HCT116 (cell line): Measurements from ENCODE around the gene PRMT5. TPM values are rescaled to one million over a fixed set of nuclear protein-coding genes. Genes with fewer than 3 reads are reported as not detected.
A peak's percentile ranks its signal among the peaks of the same experiment; 100 is the strongest.

Source experiments
- ATAC-seq: fragments of 200-7000 bp; cut with Tn5 transposase; 2 replicates; pipeline ENCODE4 v1.9.1; 2020; ENCODE audit warnings: mild to moderate bottlenecking, moderate library complexity
- BruUV-seq: library from RNA; stranded (reverse); fragments of 400-500 nt; replicated peaks from 2 replicates; lab custom pipeline; 2021; lab: Mats Ljungman, UMichigan
- CTCF ChIA-PET: fragments of 300-600 bp; sonication (Branson Sonifier 250); formaldehyde crosslinking; loops from one replicate; lab custom pipeline; 2021; ENCODE audit warnings: antibody characterized with exemption; lab: Charles Lee
- POLR2A ChIA-PET: fragments of 300-600, 350-600 bp; sonication (Branson Sonifier 250); formaldehyde crosslinking; loops from one replicate; lab custom pipeline; 2021; ENCODE audit warnings: antibody characterized with exemption; lab: Charles Lee
- RAD21 ChIA-PET, 2 experiments: fragments of 300-600 bp; sonication (Branson Sonifier 250); formaldehyde crosslinking; loops; one replicate each; lab custom pipeline; 2023; ENCODE audit warnings: low total read pairs in 2 of 2; ENCODE audit not compliant: uncharacterized antibody in 2 of 2, unreplicated experiment in 2 of 2, low non-redundant PET in 1 of 2; lab: Charles Lee
- DNase-seq: peaks from one replicate; pipeline ENCODE4 v3.0.0-alpha.2; 2010; ENCODE audit warnings: low read depth, low spot score
- H2AFZ ChIP-seq: fragments of 200-600 bp; shearing (Covaris generic), sonication (generic); 2 replicates; pipeline ENCODE4 v1.6.1; 2017; ENCODE audit warnings: low read depth, mixed run types, mixed read lengths, antibody characterized with exemption, low read length; ENCODE audit not compliant: poor library complexity, severe bottlenecking
- H3K27ac ChIP-seq: 2 replicates; pipeline ENCODE4 v1.5.1; 2012; ENCODE audit warnings: low read depth, low read length
- H3K27me3 ChIP-seq: fragments of 200-600 bp; sonication (generic); 2 replicates; pipeline ENCODE4 v1.6.1; 2016; ENCODE audit warnings: mixed run types, low read length, mixed read lengths; ENCODE audit not compliant: insufficient read depth
- H3K36me3 ChIP-seq, 2 experiments: fragments of 200-500 bp in 1 of 2; fragments of 200-600 bp in 1 of 2; sonication (Bioruptor generic) in 1 of 2; sonication (generic) in 1 of 2; 2 replicates each; pipeline versions ENCODE4 v1.5.1 to v1.6.1; 2014 to 2016; ENCODE audit warnings: low read length in 2 of 2, inconsistent platforms in 1 of 2, mixed read lengths in 1 of 2, mixed run types in 1 of 2; ENCODE audit not compliant: insufficient read depth in 2 of 2, control insufficient read depth in 1 of 2
- H3K4me1 ChIP-seq, 2 experiments: fragments of 200-600 bp in 1 of 2; sonication (generic) in 1 of 2; 2 replicates each; pipeline versions ENCODE4 v1.5.1 to v1.6.1; 2012 to 2017; ENCODE audit warnings: low read length in 2 of 2, inconsistent platforms in 1 of 2, mild to moderate bottlenecking in 1 of 2, mixed read lengths in 1 of 2, mixed run types in 1 of 2, moderate library complexity in 1 of 2; ENCODE audit not compliant: insufficient read depth in 2 of 2, control insufficient read depth in 1 of 2
- H3K4me2 ChIP-seq: fragments of 200-600 bp; sonication (generic); 2 replicates; pipeline ENCODE4 v1.6.1; 2017; ENCODE audit warnings: mixed run types, low read length, mixed read lengths
- H3K4me3 ChIP-seq, 2 experiments: fragments of 200-600 bp in 1 of 2; sonication (generic) in 1 of 2; replicated peaks in 1 of 2; 2 replicates each; pipeline ENCODE4 v1.5.1; 2011 to 2016; ENCODE audit warnings: low read length in 2 of 2, control low read depth in 1 of 2, low read depth in 1 of 2, mild to moderate bottlenecking in 1 of 2, mixed read lengths in 1 of 2, mixed run types in 1 of 2
- H3K79me2 ChIP-seq: fragments of 200-600 bp; sonication (generic); 2 replicates; pipeline ENCODE4 v1.6.1; 2017; ENCODE audit warnings: mild to moderate bottlenecking, mixed run types, low read length, moderate library complexity, mixed read lengths; ENCODE audit not compliant: insufficient read depth
- H3K9ac ChIP-seq: fragments of 200-600 bp; sonication (generic); 2 replicates; pipeline ENCODE4 v1.6.1; 2016; ENCODE audit warnings: low read length, mixed read lengths
- H3K9me2 ChIP-seq: fragments of 200-600 bp; sonication (generic), shearing (Covaris generic); 2 replicates; pipeline ENCODE4 v1.6.1; 2017; ENCODE audit warnings: mixed run types, mild to moderate bottlenecking, moderate library complexity; ENCODE audit not compliant: insufficient read depth
- H3K9me3 ChIP-seq, 2 experiments: fragments of 200-500 bp in 1 of 2; fragments of 200-600 bp in 1 of 2; sonication (Bioruptor generic) in 1 of 2; sonication (generic) in 1 of 2; 2 replicates each; pipeline ENCODE4 v1.6.1; 2014 to 2017; ENCODE audit warnings: low read length in 2 of 2, mixed read lengths in 2 of 2, inconsistent platforms in 1 of 2, low read depth in 1 of 2, mild to moderate bottlenecking in 1 of 2, mixed run types in 1 of 2, moderate library complexity in 1 of 2; ENCODE audit not compliant: control insufficient read depth in 1 of 2, insufficient read depth in 1 of 2
- H4K20me1 ChIP-seq: fragments of 200-600 bp; sonication (generic), shearing (Covaris generic); 2 replicates; pipeline ENCODE4 v1.6.1; 2017; ENCODE audit warnings: mixed run types, mild to moderate bottlenecking, moderate library complexity; ENCODE audit not compliant: insufficient read depth
- EGR1 ChIP-seq: IDR thresholded peaks from 2 replicates; pipeline ENCODE4 v1.6.1; 2012; ENCODE audit warnings: low read depth
- EZH2 ChIP-seq: fragments of 200-600 bp; sonication (generic); IDR thresholded peaks from 2 replicates; pipeline ENCODE4 v1.6.1; 2017; ENCODE audit warnings: antibody characterized with exemption, mixed run types
- FOSL1 ChIP-seq: IDR thresholded peaks from 2 replicates; pipeline ENCODE4 v1.6.1; 2012; ENCODE audit warnings: low read depth
- MAX ChIP-seq: IDR thresholded peaks from 2 replicates; pipeline ENCODE4 v1.6.1; 2012
- POLR2A ChIP-seq: IDR thresholded peaks from 2 replicates; pipeline ENCODE4 v1.7.0; 2011; ENCODE audit warnings: borderline replicate concordance; ENCODE audit not compliant: insufficient read depth, insufficient read length; ENCODE audit errors: extremely low read depth
- POLR2AphosphoS5 ChIP-seq: IDR thresholded peaks from 2 replicates; pipeline ENCODE4 v1.6.1; 2011; ENCODE audit warnings: mild to moderate bottlenecking, low read depth, low read length, moderate library complexity
- SP1 ChIP-seq: IDR thresholded peaks from 2 replicates; pipeline ENCODE4 v1.6.1; 2012; ENCODE audit warnings: low read depth
- TCF7L2 ChIP-seq: IDR thresholded peaks from 2 replicates; pipeline ENCODE4 v1.7.0; 2011; ENCODE audit warnings: borderline replicate concordance, inconsistent platforms; ENCODE audit not compliant: insufficient read depth, insufficient read length; ENCODE audit errors: extremely low read depth
- YY1 ChIP-seq: IDR thresholded peaks from 2 replicates; pipeline ENCODE4 v1.6.1; 2011; ENCODE audit warnings: low read length, low read depth, moderate library complexity, mild to moderate bottlenecking; ENCODE audit not compliant: insufficient replicate concordance; ENCODE audit errors: extremely low read depth
- ZNF274 ChIP-seq: fragments of 200-500 bp; sonication (Bioruptor generic); IDR thresholded peaks from 2 replicates; pipeline ENCODE4 v1.6.1; 2014; ENCODE audit warnings: mild to moderate bottlenecking, low read depth, low read length, inconsistent platforms
- intact Hi-C: fragments of 100-400 bp; cut with micrococcal nuclease; formaldehyde crosslinking; loops from 2 replicates; pipeline ENCODE4 v1.10.0; 2022
- total RNA-seq: library from RNA; stranded (reverse); gene quantifications from one replicate; pipeline ENCODE4 v1.2.1, GENCODE V29; 2021; ENCODE audit not compliant: unreplicated experiment

PRMT5 gene
- total RNA-seq, 1 experiment from 2014 or later: 186 TPM

GRCh38 chr14:22887990-22888378 lies 41.2 kb downstream of the PRMT5 start:
- DNase-seq (no peak), ATAC-seq (no peak)
- intact Hi-C loops: no loop called here
- H3K9me3 ChIP-seq: no peaks in the 10 kb centered on the region
- no peaks in the 10 kb centered on the region for H4K20me1 ChIP-seq
- peaks cover 28 to 37% of the 10 kb centered on the region in 2 experiments for H3K4me1 ChIP-seq
- TF ChIP-seq EZH2 (no peak), POLR2A (no peak), FOSL1 (no peak), MAX (no peak)
- peak overlapping the region; percentile 60 to 68 for H3K4me3 ChIP-seq
- H3K36me3 ChIP-seq: no peaks in the 10 kb centered on the region
- peak overlapping the region; percentile 72 for H3K9ac ChIP-seq
- no peak overlapping the region for H2AFZ ChIP-seq
- H3K27ac ChIP-seq: peak overlapping the region; percentile 93
- ChIA-PET CTCF (interaction anchor here (2.6 kb wide), 1 partner anchor 12 kb away, joined by 11 read pairs; no protein-coding TSS in a partner anchor), POLR2A (interaction anchor here (1.2 to 1.6 kb wide), 2 partner anchors 8 to 30 kb away, joined by 3 to 4 read pairs; partner anchors contain the start of gene RBM23), RAD21 (no interaction called here)
- peak overlapping the region; percentile 79 for H3K4me2 ChIP-seq
- BruUV-seq: no TSS peak
- no peaks in the 10 kb centered on the region for H3K9me2 ChIP-seq
- no peaks in the 10 kb centered on the region for H3K27me3 ChIP-seq
- no peaks in the 10 kb centered on the region; the same call in 1 of the 2 replicates for H3K79me2 ChIP-seq

DNA sequence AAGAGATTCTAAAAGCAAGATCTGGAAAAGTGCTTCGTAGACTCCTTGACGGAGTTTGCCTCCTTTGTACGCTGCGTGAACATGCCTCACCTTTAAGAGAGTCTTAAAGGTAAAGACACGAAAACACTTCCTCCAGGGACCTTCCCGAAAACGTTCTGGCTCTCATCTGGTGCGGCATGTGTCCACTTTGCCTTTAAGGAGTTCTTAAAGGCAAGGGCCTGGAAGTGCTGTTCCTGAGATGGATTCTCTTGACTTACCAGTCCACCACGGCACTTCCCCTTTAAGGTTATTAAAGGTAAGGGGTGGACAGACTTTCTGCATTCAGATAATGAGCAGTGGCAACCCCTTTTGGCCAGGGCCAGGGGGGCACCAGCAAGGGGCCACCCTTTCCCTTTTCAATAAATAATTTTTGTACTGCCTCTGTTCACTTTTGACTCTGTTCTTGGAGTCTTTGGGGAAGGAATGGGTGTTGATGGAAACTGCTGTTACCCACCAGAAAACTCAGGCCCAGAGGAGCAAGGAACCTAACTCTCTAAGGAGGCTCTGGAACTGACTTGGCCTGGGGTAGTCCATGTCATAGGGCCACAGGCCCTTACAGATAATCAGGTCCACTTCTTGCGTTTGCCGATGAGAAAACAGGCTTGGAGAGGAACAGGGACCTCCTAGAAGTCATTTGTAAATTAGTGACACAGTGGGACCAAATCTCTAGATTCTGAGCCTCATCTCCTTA lies 41.8 kb downstream of the PRMT5 start:
- peak; percentile 92 for DNase-seq
- peak; percentile 71 for ATAC-seq
- Histone ChIP-seq H3K27me3 (no peaks in the 10 kb centered on the region), H3K9me2 (no peaks in the 10 kb centered on the region), H3K4me3 (peak overlapping the region; percentile 60 to 68), H3K4me1 (peaks cover 31 to 42% of the 10 kb centered on the region in 2 experiments), H3K4me2 (peak overlapping the region; percentile 79), H3K27ac (peak overlapping the region; percentile 93), H2AFZ (peak overlapping the region; percentile 42), H4K20me1 (no peaks in the 10 kb centered on the region), H3K9ac (peak overlapping the region; percentile 72), H3K79me2 (no peaks in the 10 kb centered on the region; the same call in 1 of the 2 replicates), H3K9me3 (no peaks in the 10 kb centered on the region), H3K36me3 (no peaks in the 10 kb centered on the region)
- ChIA-PET CTCF (interaction anchor here (1.2 to 7.0 kb wide), 3 partner anchors 13 to 317 kb away, joined by 6 to 51 read pairs (median 11); partner anchors contain the start of gene LRP10), POLR2A (interaction anchor here (0.9 to 1.6 kb wide), 3 partner anchors 9 to 14 kb away, joined by 3 to 4 read pairs (median 4); no protein-coding TSS in a partner anchor), RAD21 (no interaction called here)
- intact Hi-C loops: no loop called here
- BruUV-seq: TSS peak; percentile 80
- TF ChIP-seq TCF7L2: peak; percentile 22
- peak; percentile 82 for TF ChIP-seq SP1
- no peak for TF ChIP-seq EZH2
- no peak for TF ChIP-seq ZNF274
- peak; percentile 91 for TF ChIP-seq MAX
- peak; percentile 26; the same call in 1 of the 2 replicates for TF ChIP-seq POLR2AphosphoS5
- TF ChIP-seq YY1: peak; percentile 13
- no peak for TF ChIP-seq EGR1
